Measurements from ENCODE around the gene RAB11FIP3. TPM values are rescaled to one million over a fixed set of nuclear protein-coding genes. Genes with fewer than 3 reads are reported as not detected.

Gene RAB11FIP3
- total and polyA plus RNA-seq, 9 donors = 18.0 to 58.1 (median 38.1) TPM

GRCh38 chr16:519425-519824 is 94.0 kb downstream of the RAB11FIP3 start:
- peaks cover 4% of the 10 kb centered on the region for H3K4me1 ChIP-seq (ENCODE audit: insufficient read depth)
- no peak overlapping the region for H3K27ac ChIP-seq
- intact Hi-C loops (cut with DNase I) = no loop called here
- H3K36me3 ChIP-seq = no peaks in the 10 kb centered on the region
- TF ChIP-seq EP300 (IDR thresholded peaks at IDR 0.05) (no peak), POLR2A (IDR thresholded peaks at IDR 0.05) (no peak)
- TF ChIP-seq, protein P1, sequence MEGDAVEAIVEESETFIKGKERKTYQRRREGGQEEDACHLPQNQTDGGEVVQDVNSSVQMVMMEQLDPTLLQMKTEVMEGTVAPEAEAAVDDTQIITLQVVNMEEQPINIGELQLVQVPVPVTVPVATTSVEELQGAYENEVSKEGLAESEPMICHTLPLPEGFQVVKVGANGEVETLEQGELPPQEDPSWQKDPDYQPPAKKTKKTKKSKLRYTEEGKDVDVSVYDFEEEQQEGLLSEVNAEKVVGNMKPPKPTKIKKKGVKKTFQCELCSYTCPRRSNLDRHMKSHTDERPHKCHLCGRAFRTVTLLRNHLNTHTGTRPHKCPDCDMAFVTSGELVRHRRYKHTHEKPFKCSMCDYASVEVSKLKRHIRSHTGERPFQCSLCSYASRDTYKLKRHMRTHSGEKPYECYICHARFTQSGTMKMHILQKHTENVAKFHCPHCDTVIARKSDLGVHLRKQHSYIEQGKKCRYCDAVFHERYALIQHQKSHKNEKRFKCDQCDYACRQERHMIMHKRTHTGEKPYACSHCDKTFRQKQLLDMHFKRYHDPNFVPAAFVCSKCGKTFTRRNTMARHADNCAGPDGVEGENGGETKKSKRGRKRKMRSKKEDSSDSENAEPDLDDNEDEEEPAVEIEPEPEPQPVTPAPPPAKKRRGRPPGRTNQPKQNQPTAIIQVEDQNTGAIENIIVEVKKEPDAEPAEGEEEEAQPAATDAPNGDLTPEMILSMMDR (IDR thresholded peaks at IDR 0.05) = no peak
- 89 to 94% (median 90%) methylated on average over 19 of the region's 19 CpGs for WGBS, 3 donors
- no peaks in the 10 kb centered on the region for H3K27me3 ChIP-seq
- peak in 1 of 5 donors; percentile 44 for DNase-seq
- H3K9me3 ChIP-seq = no peaks in the 10 kb centered on the region
- H3K4me3 ChIP-seq = no peak overlapping the region

DNA sequence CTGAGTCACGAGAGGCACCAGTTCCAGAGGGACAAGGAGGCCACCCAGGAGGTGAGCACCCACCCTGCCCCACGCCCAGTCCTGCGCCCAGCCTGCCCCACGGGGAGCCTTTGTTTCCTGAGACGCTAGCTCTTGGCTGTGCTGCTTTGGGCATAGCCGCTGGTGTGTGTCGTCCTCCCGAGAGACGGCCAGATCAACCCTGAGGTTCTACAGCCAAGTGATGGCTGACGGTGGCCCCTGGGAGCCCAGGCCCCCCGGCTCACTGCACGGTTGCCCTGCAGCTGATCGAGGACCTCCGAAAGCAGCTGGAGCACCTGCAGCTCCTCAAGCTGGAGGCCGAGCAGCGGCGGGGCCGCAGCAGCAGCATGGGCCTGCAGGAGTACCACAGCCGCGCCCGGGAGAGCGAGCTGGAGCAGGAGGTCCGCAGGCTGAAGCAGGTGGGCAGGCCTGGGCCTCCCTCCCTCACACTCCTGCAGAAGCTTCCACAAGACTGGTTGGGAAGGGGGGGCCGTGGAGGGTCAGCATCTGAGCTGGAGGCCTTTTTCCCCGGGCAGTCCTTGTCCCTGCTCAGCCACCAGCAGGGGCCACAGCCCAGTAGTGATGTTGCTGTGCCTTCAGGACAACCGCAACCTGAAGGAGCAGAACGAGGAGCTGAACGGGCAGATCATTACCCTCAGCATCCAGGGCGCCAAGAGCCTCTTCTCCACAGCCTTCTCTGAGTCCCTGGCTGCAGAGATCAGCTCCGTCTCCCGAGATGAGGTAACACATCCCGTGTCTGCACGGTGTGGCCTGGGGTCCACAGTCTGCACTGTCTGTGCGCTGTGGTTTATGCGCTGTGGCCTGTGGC is 94.6 kb downstream of the RAB11FIP3 start:
- no peaks in the 10 kb centered on the region for H3K9me3 ChIP-seq
- H3K27ac ChIP-seq = no peak overlapping the region
- DNase-seq = no peak
- no peaks in the 10 kb centered on the region for H3K27me3 ChIP-seq
- WGBS, 3 donors = 92 to 96% (median 93%) methylated on average over 32 to 35 of the region's 35 CpGs
- no peak overlapping the region for H3K4me3 ChIP-seq
- TF ChIP-seq POLR2A (IDR thresholded peaks at IDR 0.05) (no peak), EP300 (IDR thresholded peaks at IDR 0.05) (no peak)
- TF ChIP-seq, protein P1 (IDR thresholded peaks at IDR 0.05) = no peak
- H3K36me3 ChIP-seq = no peaks in the 10 kb centered on the region
- intact Hi-C loops (cut with DNase I) = loop anchor here in 1 of 4 donors (10.0 kb wide), 1 partner anchor 1165 kb away; no protein-coding TSS in a partner anchor
- peaks cover 4% of the 10 kb centered on the region for H3K4me1 ChIP-seq (ENCODE audit: insufficient read depth)

- Histone ChIP-seq H3K9me3 (no peaks in the 10 kb centered on the region), H3K27ac (no peak overlapping the region), H3K36me3 (no peaks in the 10 kb centered on the region), H3K4me3 (no peak overlapping the region), H3K4me1 (ENCODE audit: insufficient read depth) (peaks cover 1% of the 10 kb centered on the region), H3K27me3 (no peaks in the 10 kb centered on the region)
- WGBS, 3 donors = 88 to 97% (median 91%) methylated on average over 13 of the region's 13 CpGs
- peak in 2 of 5 donors; percentile 21 to 25 for DNase-seq
- TF ChIP-seq POLR2A (IDR thresholded peaks at IDR 0.05) = no peak
- TF ChIP-seq, protein P1 (IDR thresholded peaks at IDR 0.05) = no peak
- TF ChIP-seq EP300 (IDR thresholded peaks at IDR 0.05) = no peak
- intact Hi-C loops (cut with DNase I) = loop anchor here in 1 of 4 donors (10.0 kb wide), 1 partner anchor 1164 kb away; no protein-coding TSS in a partner anchor
Measured at GRCh38 chr16:520847-521246, 95.4 kb downstream of the RAB11FIP3 start.

DNA sequence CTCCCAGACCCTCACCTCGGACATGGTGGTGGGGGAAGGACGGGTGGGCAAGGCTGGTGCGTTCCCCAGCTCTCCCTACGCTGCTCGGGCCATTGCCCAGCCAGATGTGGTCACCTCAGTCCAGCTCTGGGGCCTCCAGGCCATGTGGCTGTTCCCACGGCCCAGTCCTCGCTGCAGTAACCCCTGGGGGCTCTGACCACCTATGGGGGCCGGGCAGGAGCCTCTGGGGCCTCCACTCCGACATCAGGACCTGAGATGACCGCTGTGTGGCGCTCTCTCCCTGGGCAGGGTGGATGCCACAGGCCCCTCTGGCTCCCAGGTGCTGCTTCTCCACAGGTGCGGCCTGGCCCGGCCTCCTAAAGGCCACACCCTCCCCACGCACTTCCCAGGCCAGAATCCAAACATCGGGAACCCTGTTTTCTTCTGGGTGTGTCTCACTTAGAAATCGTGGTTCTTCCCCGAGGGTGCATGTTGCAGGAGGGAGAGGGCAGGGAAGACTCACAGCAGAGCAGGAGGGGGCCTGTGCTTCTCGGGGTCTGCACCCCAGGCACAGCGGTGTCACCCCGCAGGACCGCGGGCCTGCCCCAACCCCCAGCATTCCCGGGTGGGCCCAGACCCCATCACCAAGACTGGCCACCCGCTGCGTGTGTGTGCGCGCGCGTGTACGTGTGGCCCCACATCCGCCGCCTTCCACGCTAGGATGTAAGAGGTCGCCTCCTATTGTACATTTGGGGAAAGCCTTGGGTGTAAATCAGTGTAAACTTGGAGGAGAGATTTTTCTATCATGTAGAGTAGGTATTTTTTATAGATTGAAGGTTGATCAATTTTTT is 96.1 kb downstream of the RAB11FIP3 start:
- H3K9me3 ChIP-seq = no peaks in the 10 kb centered on the region
- DNase-seq = peak in 1 of 5 donors; percentile 35
- H3K27me3 ChIP-seq = no peaks in the 10 kb centered on the region
- no peak overlapping the region for H3K4me3 ChIP-seq
- H3K27ac ChIP-seq = no peak overlapping the region
- WGBS, 3 donors = 77 to 82% (median 81%) methylated on average over 33 to 34 of the region's 34 CpGs
- H3K36me3 ChIP-seq = no peaks in the 10 kb centered on the region
- H3K4me1 ChIP-seq (ENCODE audit: insufficient read depth) = peaks cover 6% of the 10 kb centered on the region
- TF ChIP-seq EP300 (IDR thresholded peaks at IDR 0.05) (no peak), POLR2A (IDR thresholded peaks at IDR 0.05) (no peak)
- TF ChIP-seq, protein P1 (IDR thresholded peaks at IDR 0.05) = no peak
- intact Hi-C loops (cut with DNase I) = loop anchor here in 1 of 4 donors (10.0 kb wide), 1 partner anchor 1163 kb away; no protein-coding TSS in a partner anchor

Measured in ovary (tissue), 9 donors.